ENCODE data around the gene PCDHA9.
"Not testable (repeated sequence)": the region's sequence is repeated elsewhere in the genome, so short reads cannot be mapped to it uniquely, and the experiment has no call there.

PCDHA9 gene

GRCh38 chr5:140827704-140828361 is 20.3 kb upstream of the PCDHA9 start, which contains the start of gene PCDHA6:
TSS of gene PCDHA6 (plus strand) at chr5:140827960. CDS start at chr5:140828092, 132 bp downstream.
- Histone ChIP-seq H3K79me2 (ENCODE audit: insufficient read depth, low read length) (no peaks in the 10 kb centered on the region), H3K36me3 (ENCODE audit: insufficient read depth, low read length) (no peaks in the 10 kb centered on the region), H4K20me1 (ENCODE audit: insufficient read depth, low read length) (no peaks in the 10 kb centered on the region), H3K9ac (ENCODE audit: low read depth, low read length) (no peak within 1 kb of the TSS), H3K9me3 (ENCODE audit: insufficient read depth, low read length, severe bottlenecking) (no peaks in the 10 kb centered on the region), H3K27ac (ENCODE audit: low read length) (no peak within 1 kb of the TSS), H3K4me3 (ENCODE audit: low read depth in 1 of 2, low read length in 2 of 2) (no peak within 1 kb of the TSS), H3K27me3 (ENCODE audit: insufficient read depth, low read length, poor library complexity) (no peaks in the 10 kb centered on the region), H3K4me1 (ENCODE audit: insufficient read depth, low read length) (no peaks in the 10 kb centered on the region), H3K4me2 (ENCODE audit: insufficient read depth, low read length) (no peak within 1 kb of the TSS), H2AFZ (ENCODE audit: low read depth, low read length) (no peak within 1 kb of the TSS)
- no peak for ATAC-seq (ENCODE audit: insufficient read depth, low read depth)
- DNase-seq: no peak
- TF ChIP-seq EZH2 (IDR thresholded peaks at IDR 0.05; ENCODE audit: borderline replicate concordance, low read depth, low read length, severe bottlenecking) (no peak), CTCF (IDR thresholded peaks at IDR 0.05; ENCODE audit: borderline replicate concordance, extremely low read depth, low read length, poor library complexity, severe bottlenecking) (no peak)

- no peak for TF ChIP-seq EZH2 (IDR thresholded peaks at IDR 0.05; ENCODE audit: borderline replicate concordance, low read depth, low read length, severe bottlenecking)
- TF ChIP-seq CTCF (IDR thresholded peaks at IDR 0.05; ENCODE audit: borderline replicate concordance, extremely low read depth, low read length, poor library complexity, severe bottlenecking): no peak
- ATAC-seq (ENCODE audit: insufficient read depth, low read depth): no peak
- Histone ChIP-seq H3K9me3 (ENCODE audit: insufficient read depth, low read length, severe bottlenecking) (no peaks in the 10 kb centered on the region), H3K4me3 (ENCODE audit: low read depth in 1 of 2, low read length in 2 of 2) (no peak overlapping the region), H3K36me3 (ENCODE audit: insufficient read depth, low read length) (no peaks in the 10 kb centered on the region), H3K4me2 (ENCODE audit: insufficient read depth, low read length) (no peak overlapping the region), H2AFZ (ENCODE audit: low read depth, low read length) (no peak overlapping the region), H3K79me2 (ENCODE audit: insufficient read depth, low read length) (no peaks in the 10 kb centered on the region), H3K27me3 (ENCODE audit: insufficient read depth, low read length, poor library complexity) (no peaks in the 10 kb centered on the region), H3K9ac (ENCODE audit: low read depth, low read length) (no peak overlapping the region), H3K27ac (ENCODE audit: low read length) (no peak overlapping the region), H3K4me1 (ENCODE audit: insufficient read depth, low read length) (no peaks in the 10 kb centered on the region), H4K20me1 (ENCODE audit: insufficient read depth, low read length) (no peaks in the 10 kb centered on the region)
- no peak for DNase-seq
Observed at GRCh38 chr5:140828362-140828737, 19.8 kb upstream of the PCDHA9 start.

- H3K27ac ChIP-seq (ENCODE audit: low read length); H3K4me3 ChIP-seq (ENCODE audit: low read depth in 1 of 2, low read length in 2 of 2); H2AFZ ChIP-seq (ENCODE audit: low read depth, low read length); ATAC-seq (ENCODE audit: insufficient read depth, low read depth); H3K27me3 ChIP-seq (ENCODE audit: insufficient read depth, low read length, poor library complexity); H3K36me3 ChIP-seq (ENCODE audit: insufficient read depth, low read length); H3K4me1 ChIP-seq (ENCODE audit: insufficient read depth, low read length); H3K9me3 ChIP-seq (ENCODE audit: insufficient read depth, low read length, severe bottlenecking); H3K9ac ChIP-seq (ENCODE audit: low read depth, low read length); H3K4me2 ChIP-seq (ENCODE audit: insufficient read depth, low read length); H3K79me2 ChIP-seq (ENCODE audit: insufficient read depth, low read length); H4K20me1 ChIP-seq (ENCODE audit: insufficient read depth, low read length); DNase-seq: not testable (repeated sequence)
Observed at GRCh38 chr5:140829511-140830501, 18.4 kb upstream of the PCDHA9 start.

GRCh38 chr5:140833993-140834392 is 14.2 kb upstream of the PCDHA9 start, which contains the start of gene PCDHA7:
TSS of gene PCDHA7 (plus strand) at chr5:140834269. CDS start at chr5:140834384, 115 bp downstream.
- TF ChIP-seq CTCF (IDR thresholded peaks at IDR 0.05; ENCODE audit: borderline replicate concordance, extremely low read depth, low read length, poor library complexity, severe bottlenecking) (no peak), EZH2 (IDR thresholded peaks at IDR 0.05; ENCODE audit: borderline replicate concordance, low read depth, low read length, severe bottlenecking) (no peak)
- Histone ChIP-seq H3K9ac (ENCODE audit: low read depth, low read length) (no peak within 1 kb of the TSS), H3K27ac (ENCODE audit: low read length) (no peak within 1 kb of the TSS), H3K4me1 (ENCODE audit: insufficient read depth, low read length) (no peaks in the 10 kb centered on the region), H3K4me2 (ENCODE audit: insufficient read depth, low read length) (no peak within 1 kb of the TSS), H4K20me1 (ENCODE audit: insufficient read depth, low read length) (no peaks in the 10 kb centered on the region), H3K4me3 (ENCODE audit: low read depth in 1 of 2, low read length in 2 of 2) (no peak within 1 kb of the TSS), H3K79me2 (ENCODE audit: insufficient read depth, low read length) (no peaks in the 10 kb centered on the region), H3K9me3 (ENCODE audit: insufficient read depth, low read length, severe bottlenecking) (no peaks in the 10 kb centered on the region), H3K36me3 (ENCODE audit: insufficient read depth, low read length) (no peaks in the 10 kb centered on the region), H3K27me3 (ENCODE audit: insufficient read depth, low read length, poor library complexity) (no peaks in the 10 kb centered on the region), H2AFZ (ENCODE audit: low read depth, low read length) (no peak within 1 kb of the TSS)
- DNase-seq: no peak
- no peak for ATAC-seq (ENCODE audit: insufficient read depth, low read depth)

GRCh38 chr5:140834439-140835008 is 13.7 kb upstream of the PCDHA9 start:
- ATAC-seq (ENCODE audit: insufficient read depth, low read depth); H3K4me3 ChIP-seq (ENCODE audit: low read depth in 1 of 2, low read length in 2 of 2); H3K36me3 ChIP-seq (ENCODE audit: insufficient read depth, low read length); H2AFZ ChIP-seq (ENCODE audit: low read depth, low read length); H3K4me1 ChIP-seq (ENCODE audit: insufficient read depth, low read length); H4K20me1 ChIP-seq (ENCODE audit: insufficient read depth, low read length); H3K27ac ChIP-seq (ENCODE audit: low read length); H3K9me3 ChIP-seq (ENCODE audit: insufficient read depth, low read length, severe bottlenecking); H3K79me2 ChIP-seq (ENCODE audit: insufficient read depth, low read length); H3K27me3 ChIP-seq (ENCODE audit: insufficient read depth, low read length, poor library complexity); H3K9ac ChIP-seq (ENCODE audit: low read depth, low read length); H3K4me2 ChIP-seq (ENCODE audit: insufficient read depth, low read length); DNase-seq: not testable (repeated sequence)
